Lower leg skin (tissue), 3 donors: ENCODE results near the gene ADIPOQ.
"Not testable (repeated sequence)": the region's sequence is repeated elsewhere in the genome, so short reads cannot be mapped to it uniquely, and the experiment has no call there.

Source experiments
- CTCF ChIP-seq, 3 donors: fragments of 450-650 bp; IDR thresholded peaks; one replicate each; pipeline ENCODE4 v1.5.1; 2016; ENCODE audit warnings: antibody characterized with exemption in 3 of 3, mild to moderate bottlenecking in 3 of 3, moderate library complexity in 2 of 3
- POLR2A ChIP-seq, 2 donors: fragments of 450-650 bp; IDR thresholded peaks; one replicate each; pipeline ENCODE4 v1.6.1; 2016 to 2017; ENCODE audit warnings: antibody characterized with exemption in 2 of 2, mild to moderate bottlenecking in 1 of 2, moderate library complexity in 1 of 2

DNA sequence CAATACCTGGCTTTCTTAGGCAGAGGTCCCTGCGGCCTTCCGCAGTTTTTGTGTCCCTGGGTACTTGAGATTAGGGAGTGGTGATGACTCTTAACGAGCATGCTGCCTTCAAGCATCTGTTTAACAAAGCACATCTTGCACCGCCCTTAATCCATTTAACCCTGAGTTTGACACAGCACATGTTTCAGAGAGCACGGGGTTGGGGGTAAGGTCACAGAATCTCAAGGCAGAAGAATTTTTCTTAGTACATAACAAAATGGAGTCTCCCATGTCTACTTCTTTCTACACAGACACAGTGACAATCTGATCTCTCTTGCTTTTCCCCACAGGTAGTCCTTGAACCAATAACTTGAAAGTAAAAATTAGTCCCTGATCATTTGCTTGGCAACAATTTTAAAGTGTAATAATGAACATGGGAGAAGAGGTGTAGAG, 45.0 kb downstream of the ADIPOQ start:
- TF ChIP-seq CTCF, POLR2A (IDR thresholded peaks at IDR 0.05): not testable (repeated sequence)
